ENCODE measurements around the gene NDUFS1. TPM values are rescaled to one million over a fixed set of nuclear protein-coding genes. Genes with fewer than 3 reads are reported as not detected.
"Not testable (repeated sequence)": the region's sequence is repeated elsewhere in the genome, so short reads cannot be mapped to it uniquely, and the experiment has no call there.

The NDUFS1 gene
- total RNA-seq, 6 experiments from 2014 or later, result 89.2 to 135 (median 105) TPM

- H3K27me3 ChIP-seq, result no peaks in the 10 kb centered on the region
- no peak for DNase-seq
- H3K9me3 ChIP-seq, result no peaks in the 10 kb centered on the region
- H3K27ac ChIP-seq, result no peak overlapping the region
- no peak for ATAC-seq
- H3K4me1 ChIP-seq, result no peaks in the 10 kb centered on the region
- intact Hi-C loops (cut with DNase I), result no loop called here
- H3K4me3 ChIP-seq, result no peak overlapping the region
- TF ChIP-seq POLR2A (IDR thresholded peaks at IDR 0.05) (no peak), CTCF (IDR thresholded peaks at IDR 0.05) (no peak)
- H3K36me3 ChIP-seq, result no peaks in the 10 kb centered on the region
- WGBS (ENCODE audit: insufficient coverage, low coverage, low lambda C conversion rate, missing lambda C conversion rate), result 97% methylated on average over 3 of the region's 3 CpGs
Measured at GRCh38 chr2:206192157-206192556, 32.9 kb upstream of the NDUFS1 start.

- H3K9me3 ChIP-seq, result no peaks in the 10 kb centered on the region
- no peaks in the 10 kb centered on the region for H3K27me3 ChIP-seq
- no peak for ATAC-seq
- intact Hi-C loops (cut with DNase I), result no loop called here
- no peaks in the 10 kb centered on the region for H3K36me3 ChIP-seq
- DNase-seq, result no peak
- 66% methylated on average over 5 of the region's 5 CpGs for WGBS (ENCODE audit: insufficient coverage, low coverage, low lambda C conversion rate, missing lambda C conversion rate)
- H3K4me3 ChIP-seq, result no peak overlapping the region
- H3K4me1 ChIP-seq, result no peaks in the 10 kb centered on the region
- H3K27ac ChIP-seq, result no peak overlapping the region
- no peak for TF ChIP-seq POLR2A (IDR thresholded peaks at IDR 0.05)
- no peak for TF ChIP-seq CTCF (IDR thresholded peaks at IDR 0.05)
Measured at GRCh38 chr2:206190689-206191088, 31.4 kb upstream of the NDUFS1 start.

GRCh38 chr2:206190111-206190510, 30.9 kb upstream of the NDUFS1 start:
- Histone ChIP-seq H3K9me3 (no peaks in the 10 kb centered on the region), H3K4me1 (no peaks in the 10 kb centered on the region), H3K4me3 (no peak overlapping the region), H3K36me3 (no peaks in the 10 kb centered on the region), H3K27me3 (no peaks in the 10 kb centered on the region), H3K27ac (no peak overlapping the region)
- 40% methylated on average over 2 of the region's 2 CpGs for WGBS (ENCODE audit: insufficient coverage, low coverage, low lambda C conversion rate, missing lambda C conversion rate)
- DNase-seq, result no peak
- TF ChIP-seq POLR2A (IDR thresholded peaks at IDR 0.05) (no peak), CTCF (IDR thresholded peaks at IDR 0.05) (no peak)
- intact Hi-C loops (cut with DNase I), result no loop called here
- no peak for ATAC-seq

GRCh38 chr2:206189691-206190090, 30.4 kb upstream of the NDUFS1 start:
- Histone ChIP-seq H3K9me3 (no peaks in the 10 kb centered on the region), H3K27me3 (no peaks in the 10 kb centered on the region), H3K36me3 (no peaks in the 10 kb centered on the region), H3K4me1 (no peaks in the 10 kb centered on the region), H3K27ac (no peak overlapping the region), H3K4me3 (no peak overlapping the region)
- intact Hi-C loops (cut with DNase I), result no loop called here
- DNase-seq, result no peak
- WGBS (ENCODE audit: insufficient coverage, low coverage, low lambda C conversion rate, missing lambda C conversion rate), result 76% methylated on average over 3 of the region's 3 CpGs
- no peak for ATAC-seq
- TF ChIP-seq POLR2A (IDR thresholded peaks at IDR 0.05) (no peak), CTCF (IDR thresholded peaks at IDR 0.05) (no peak)

- H3K4me3 ChIP-seq; H3K4me1 ChIP-seq; H3K9me3 ChIP-seq; H3K27me3 ChIP-seq; H3K36me3 ChIP-seq; DNase-seq; intact Hi-C loops (cut with DNase I); H3K27ac ChIP-seq; ATAC-seq: not testable (repeated sequence)
- WGBS (ENCODE audit: insufficient coverage, low coverage, low lambda C conversion rate, missing lambda C conversion rate), result 71% methylated on average over 6 of the region's 6 CpGs
Measured at GRCh38 chr2:206181526-206181925, 22.3 kb upstream of the NDUFS1 start.

Measured in right lobe of liver (tissue), 6 donors.